Measurements from ENCODE around the gene STIM1. TPM values are rescaled to one million over a fixed set of nuclear protein-coding genes. Genes with fewer than 3 reads are reported as not detected.

STIM1 gene
- total and polyA plus RNA-seq, 4 donors, result 12.1 to 56.4 (median 41.2) TPM

GRCh38 chr11:4065601-4066377 lies 210.3 kb downstream of the STIM1 start:
- H3K27ac ChIP-seq (ENCODE audit: low read depth in 1 of 2, low read length in 1 of 2), result no peak overlapping the region
- H3K4me3 ChIP-seq, result no peak overlapping the region
- peaks cover 0 to 1% (median 0%) of the 10 kb centered on the region in 4 donors for H3K36me3 ChIP-seq (ENCODE audit: control insufficient read depth in 4 of 4, insufficient read depth in 4 of 4, low read length in 4 of 4)
- peaks cover 0 to 8% (median 0%) of the 10 kb centered on the region in 5 donors for H3K4me1 ChIP-seq (ENCODE audit: control insufficient read depth in 5 of 5, insufficient read depth in 5 of 5, low read length in 5 of 5)
- no peak overlapping the region for H3K9ac ChIP-seq (ENCODE audit: insufficient read depth in 1 of 2, low read length in 2 of 2)
- ATAC-seq (ENCODE audit: insufficient read depth, low FRiP score) (no peak), DNase-seq (no peak)
- H3K27me3 ChIP-seq (ENCODE audit: control insufficient read depth in 3 of 3, insufficient read depth in 3 of 3, low read length in 2 of 3), result no peaks in the 10 kb centered on the region
- no peaks in the 10 kb centered on the region for H3K9me3 ChIP-seq (ENCODE audit: control insufficient read depth in 4 of 4, insufficient read depth in 3 of 4, low read length in 3 of 4)
- 83 to 86% methylated on average over 2 of the region's 2 CpGs for WGBS, 2 donors
- no peak for TF ChIP-seq CTCF (IDR thresholded peaks at IDR 0.05; ENCODE audit: control extremely low read depth, extremely low read depth)

GRCh38 chr11:4066910-4067309 lies 211.4 kb downstream of the STIM1 start:
- Histone ChIP-seq H3K4me1 (ENCODE audit: control insufficient read depth in 5 of 5, insufficient read depth in 5 of 5, low read length in 5 of 5) (peaks cover 0 to 8% (median 6%) of the 10 kb centered on the region in 5 donors), H3K27ac (ENCODE audit: low read depth in 1 of 2, low read length in 1 of 2) (no peak overlapping the region)
- no peak for TF ChIP-seq CTCF (IDR thresholded peaks at IDR 0.05; ENCODE audit: control extremely low read depth, extremely low read depth)

GRCh38 chr11:4068962-4069361 lies 213.5 kb downstream of the STIM1 start:
- H3K27ac ChIP-seq (ENCODE audit: low read depth in 1 of 2, low read length in 1 of 2), result no peak overlapping the region
- no peak for ATAC-seq (ENCODE audit: insufficient read depth, low FRiP score)

More at GRCh38 chr11:4066910-4067309, 211.4 kb downstream of the STIM1 start:
- H3K4me3 ChIP-seq, result no peak overlapping the region
- DNase-seq, result no peak
- ATAC-seq (ENCODE audit: insufficient read depth, low FRiP score), result no peak
- no peak overlapping the region for H3K9ac ChIP-seq (ENCODE audit: insufficient read depth in 1 of 2, low read length in 2 of 2)
- H3K9me3 ChIP-seq (ENCODE audit: control insufficient read depth in 4 of 4, insufficient read depth in 3 of 4, low read length in 3 of 4), result no peaks in the 10 kb centered on the region
- H3K27me3 ChIP-seq (ENCODE audit: control insufficient read depth in 3 of 3, insufficient read depth in 3 of 3, low read length in 2 of 3), result no peaks in the 10 kb centered on the region
- WGBS, 2 donors, result 36 to 64% methylated on average over 5 of the region's 5 CpGs
- no peaks in the 10 kb centered on the region for H3K36me3 ChIP-seq (ENCODE audit: control insufficient read depth in 4 of 4, insufficient read depth in 4 of 4, low read length in 4 of 4)

More at GRCh38 chr11:4068962-4069361, 213.5 kb downstream of the STIM1 start:
- Histone ChIP-seq H3K4me1 (ENCODE audit: control insufficient read depth in 5 of 5, insufficient read depth in 5 of 5, low read length in 5 of 5) (peaks cover 0 to 14% (median 8%) of the 10 kb centered on the region in 5 donors), H3K9me3 (ENCODE audit: control insufficient read depth in 4 of 4, insufficient read depth in 3 of 4, low read length in 3 of 4) (no peaks in the 10 kb centered on the region), H3K27me3 (ENCODE audit: control insufficient read depth in 3 of 3, insufficient read depth in 3 of 3, low read length in 2 of 3) (no peaks in the 10 kb centered on the region), H3K36me3 (ENCODE audit: control insufficient read depth in 4 of 4, insufficient read depth in 4 of 4, low read length in 4 of 4) (peaks cover 0 to 2% (median 0%) of the 10 kb centered on the region in 4 donors), H3K4me3 (no peak overlapping the region), H3K9ac (ENCODE audit: insufficient read depth in 1 of 2, low read length in 2 of 2) (no peak overlapping the region)
- no peak for DNase-seq
- WGBS, 2 donors, result 33 to 61% methylated on average over 1 of the region's 1 CpG
- no peak for TF ChIP-seq CTCF (IDR thresholded peaks at IDR 0.05; ENCODE audit: control extremely low read depth, extremely low read depth)
